HG02759 (cell line): Measurements from ENCODE around the gene GRIK4.

Source experiments
- ATAC-seq: cut with Tn5 transposase; IDR thresholded peaks from one replicate; pipeline ENCODE4 v1.9.1; 2021; ENCODE audit warnings: mild to moderate bottlenecking, moderate library complexity; ENCODE audit not compliant: unreplicated experiment

The GRIK4 gene

GRCh38 chr11:120698918-120699317 lies 187.4 kb downstream of the GRIK4 start:
- no peak for ATAC-seq

GRCh38 chr11:120702656-120703055 lies 191.1 kb downstream of the GRIK4 start:
- ATAC-seq = no peak

GRCh38 chr11:120703358-120704152 lies 192.0 kb downstream of the GRIK4 start:
- peak; percentile 48 for ATAC-seq

GRCh38 chr11:120704256-120704750 lies 192.8 kb downstream of the GRIK4 start:
- no peak for ATAC-seq

GRCh38 chr11:120706257-120706656 lies 194.7 kb downstream of the GRIK4 start:
- no peak for ATAC-seq

- no peak for ATAC-seq
Measured at GRCh38 chr11:120707098-120707497, 195.6 kb downstream of the GRIK4 start.

- no peak for ATAC-seq
Measured at GRCh38 chr11:120707663-120708062, 196.1 kb downstream of the GRIK4 start.

- ATAC-seq = no peak
Measured at GRCh38 chr11:120708511-120709183, 197.1 kb downstream of the GRIK4 start.

GRCh38 chr11:120709808-120710207 lies 198.3 kb downstream of the GRIK4 start:
- ATAC-seq = peak; percentile 63

GRCh38 chr11:120710354-120711131 lies 199.0 kb downstream of the GRIK4 start:
- ATAC-seq = no peak

- ATAC-seq = no peak
Measured at GRCh38 chr11:120712014-120712413, 200.5 kb downstream of the GRIK4 start.

GRCh38 chr11:120712881-120713280 lies 201.3 kb downstream of the GRIK4 start:
- no peak for ATAC-seq

- ATAC-seq = no peak
Measured at GRCh38 chr11:120713296-120713695, 201.7 kb downstream of the GRIK4 start.

GRCh38 chr11:120714438-120714837 lies 202.9 kb downstream of the GRIK4 start:
- ATAC-seq = no peak

- no peak for ATAC-seq
Measured at GRCh38 chr11:120715239-120715638, 203.7 kb downstream of the GRIK4 start.

GRCh38 chr11:120717042-120717441 lies 205.5 kb downstream of the GRIK4 start:
- no peak for ATAC-seq

GRCh38 chr11:120717623-120718022 lies 206.1 kb downstream of the GRIK4 start:
- no peak for ATAC-seq

- no peak for ATAC-seq
Measured at GRCh38 chr11:120718171-120718570, 206.6 kb downstream of the GRIK4 start.

GRCh38 chr11:120719348-120719747 lies 207.8 kb downstream of the GRIK4 start:
- no peak for ATAC-seq

GRCh38 chr11:120720760-120721159 lies 209.2 kb downstream of the GRIK4 start:
- ATAC-seq = no peak

- ATAC-seq = no peak
Measured at GRCh38 chr11:120722524-120722923, 211.0 kb downstream of the GRIK4 start.
